Mesendoderm (in vitro differentiated cells): ENCODE measurements around the gene GARIN1A.

Experiments
- DNase-seq: peaks from one replicate; pipeline ENCODE4 v3.0.0; 2013
- H2AK5ac ChIP-seq: 2 replicates; pipeline ENCODE4 v1.6.1; 2013; ENCODE audit warnings: low read length, inconsistent platforms
- H2BK120ac ChIP-seq: 2 replicates; pipeline ENCODE4 v1.6.1; 2013; ENCODE audit warnings: low read depth, mild to moderate bottlenecking, low read length, moderate library complexity, mixed read lengths
- H2BK15ac ChIP-seq: replicated peaks from 2 replicates; pipeline ENCODE4 v1.6.1; 2013; ENCODE audit warnings: low read depth, mild to moderate bottlenecking, moderate library complexity
- H2BK5ac ChIP-seq: 2 replicates; pipeline ENCODE4 v1.6.1; 2013; ENCODE audit warnings: low read length, inconsistent platforms
- H3K18ac ChIP-seq: 2 replicates; pipeline ENCODE4 v1.6.1; 2013; ENCODE audit warnings: mild to moderate bottlenecking, low read length, mixed read lengths
- H3K23ac ChIP-seq: one replicate; pipeline ENCODE4 v1.6.1; 2013; ENCODE audit warnings: low read length
- H3K27ac ChIP-seq: 2 replicates; pipeline ENCODE4 v1.5.1; 2013; ENCODE audit warnings: low read depth, mild to moderate bottlenecking, inconsistent platforms, low read length, moderate library complexity
- H3K27me3 ChIP-seq: 2 replicates; pipeline ENCODE4 v1.6.1; 2013; ENCODE audit warnings: low read length, control low read depth, mild to moderate bottlenecking, inconsistent platforms; ENCODE audit not compliant: insufficient read depth, poor library complexity
- H3K36me3 ChIP-seq: 2 replicates; pipeline ENCODE4 v1.6.1; 2013; ENCODE audit warnings: low read length, inconsistent platforms; ENCODE audit not compliant: control insufficient read depth, insufficient read depth
- H3K4ac ChIP-seq: one replicate; pipeline ENCODE4 v1.6.1; 2013; ENCODE audit warnings: low read depth, mild to moderate bottlenecking, low read length, moderate library complexity
- H3K4me1 ChIP-seq: 2 replicates; pipeline ENCODE4 v1.6.1; 2013; ENCODE audit warnings: low read depth, low read length, inconsistent platforms; ENCODE audit not compliant: control insufficient read depth
- H3K4me2 ChIP-seq: 2 replicates; pipeline ENCODE4 v1.6.1; 2013; ENCODE audit warnings: low read length
- H3K4me3 ChIP-seq: 2 replicates; pipeline ENCODE4 v1.5.1; 2013; ENCODE audit warnings: mild to moderate bottlenecking, low read length
- H3K56ac ChIP-seq: one replicate; pipeline ENCODE4 v1.6.1; 2013; ENCODE audit warnings: low read length
- H3K79me1 ChIP-seq: 2 replicates; pipeline ENCODE4 v1.6.1; 2013; ENCODE audit warnings: low read length, inconsistent platforms
- H3K79me2 ChIP-seq: 2 replicates; pipeline ENCODE4 v1.6.1; 2013; ENCODE audit warnings: mild to moderate bottlenecking, low read length; ENCODE audit not compliant: control insufficient read depth, insufficient read depth
- H3K9ac ChIP-seq: 2 replicates; pipeline ENCODE4 v1.6.1; 2013; ENCODE audit warnings: low read length, inconsistent platforms
- H4K5ac ChIP-seq: one replicate; pipeline ENCODE4 v1.6.1; 2013; ENCODE audit warnings: low read length
- H4K8ac ChIP-seq: one replicate; pipeline ENCODE4 v1.6.1; 2013; ENCODE audit warnings: low read depth, mild to moderate bottlenecking, control low read depth, low read length, moderate library complexity
- WGBS: extraction: QIAGEN DNeasy Blood & Tissue Kit; methylation state at CpG from one replicate; pipeline ENCODE4 v1.1.7; 2013; ENCODE audit warnings: low lambda C conversion rate, missing lambda C conversion rate; ENCODE audit not compliant: insufficient coverage; ENCODE audit errors: extremely low coverage; 5-methylcytosine and 5-hydroxymethylcytosine counted together

Gene GARIN1A

DNA sequence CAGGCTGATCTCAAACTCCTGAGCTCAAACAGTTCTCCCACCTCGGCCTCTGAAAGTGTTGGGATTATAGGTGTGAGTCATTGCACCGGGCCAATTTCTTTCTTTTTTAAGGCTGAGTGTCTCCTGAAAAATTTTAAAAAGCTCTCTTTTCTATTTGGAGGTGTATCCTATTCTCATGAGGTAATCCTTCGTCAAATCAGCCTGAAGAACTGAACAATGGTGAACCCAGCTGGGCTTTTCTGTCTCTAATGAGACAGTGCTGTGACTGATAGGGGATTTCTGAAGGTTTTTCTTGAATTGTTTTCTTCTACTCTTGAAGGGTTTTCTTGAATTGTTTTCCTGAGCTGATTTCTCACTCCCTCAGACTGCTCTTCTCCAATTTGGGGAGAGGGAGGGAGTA lies 36.1 kb downstream of the GARIN1A start:
- H4K5ac ChIP-seq = no peak overlapping the region
- no peak overlapping the region for H3K4me3 ChIP-seq
- no peak overlapping the region for H3K4me2 ChIP-seq
- H2BK5ac ChIP-seq = no peak overlapping the region
- H3K23ac ChIP-seq = no peak overlapping the region
- H3K9ac ChIP-seq = no peak overlapping the region
- no peaks in the 10 kb centered on the region for H3K27me3 ChIP-seq
- no peak overlapping the region for H3K4ac ChIP-seq
- peak overlapping the region; percentile 80 for H3K27ac ChIP-seq
- no peaks in the 10 kb centered on the region for H3K36me3 ChIP-seq
- H3K79me2 ChIP-seq = no peaks in the 10 kb centered on the region
- DNase-seq = peak; percentile 60
- H4K8ac ChIP-seq = peak overlapping the region; percentile 28
- no peaks in the 10 kb centered on the region for H3K4me1 ChIP-seq
- H3K18ac ChIP-seq = no peak overlapping the region
- WGBS = no CpG with 5 or more reads among the region's 3 CpGs
- no peaks in the 10 kb centered on the region for H3K79me1 ChIP-seq
- H3K56ac ChIP-seq = no peak overlapping the region
- no peak overlapping the region for H2AK5ac ChIP-seq
- H2BK15ac ChIP-seq = no peak overlapping the region
- no peak overlapping the region for H2BK120ac ChIP-seq

GRCh38 chr7:128708824-128709223 lies 36.7 kb downstream of the GARIN1A start:
- no peaks in the 10 kb centered on the region for H3K4me1 ChIP-seq
- H4K5ac ChIP-seq = no peak overlapping the region
- no peak overlapping the region for H2BK120ac ChIP-seq
- H3K27me3 ChIP-seq = no peaks in the 10 kb centered on the region
- no peak overlapping the region for H3K23ac ChIP-seq
- no peak overlapping the region for H2BK15ac ChIP-seq
- no peaks in the 10 kb centered on the region for H3K36me3 ChIP-seq
- H3K56ac ChIP-seq = no peak overlapping the region
- H3K9ac ChIP-seq = no peak overlapping the region
- no peak overlapping the region for H4K8ac ChIP-seq
- WGBS = no CpG with 5 or more reads among the region's 3 CpGs
- H3K27ac ChIP-seq = no peak overlapping the region
- no peaks in the 10 kb centered on the region for H3K79me1 ChIP-seq
- H3K18ac ChIP-seq = no peak overlapping the region
- no peak overlapping the region for H2AK5ac ChIP-seq
- no peak overlapping the region for H2BK5ac ChIP-seq
- no peaks in the 10 kb centered on the region for H3K79me2 ChIP-seq
- no peak overlapping the region for H3K4ac ChIP-seq
- no peak overlapping the region for H3K4me3 ChIP-seq
- H3K4me2 ChIP-seq = no peak overlapping the region
- peak; percentile 40 for DNase-seq

DNA sequence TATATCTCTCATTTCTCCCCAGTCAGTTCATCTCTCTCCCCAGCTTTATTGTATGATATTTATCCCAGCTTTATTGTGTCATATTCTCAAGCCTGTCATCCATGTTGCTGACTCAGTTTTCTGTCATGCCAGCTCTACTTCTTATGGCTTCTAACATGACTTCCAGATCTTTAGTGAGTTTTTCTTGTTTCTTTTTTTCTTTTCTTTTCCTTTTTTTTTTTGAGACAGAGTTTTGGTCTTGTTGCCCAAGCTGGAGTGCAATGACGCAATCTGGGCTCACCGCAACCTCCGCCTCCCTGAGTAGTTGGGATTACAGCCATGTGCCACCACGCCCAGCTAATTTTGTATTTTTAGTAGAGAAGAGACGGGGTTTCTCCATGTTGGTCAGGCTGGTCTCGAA lies 38.4 kb downstream of the GARIN1A start:
- Histone ChIP-seq H3K27me3 (no peaks in the 10 kb centered on the region), H4K8ac (no peak overlapping the region), H2BK15ac (no peak overlapping the region), H3K18ac (no peak overlapping the region), H2BK120ac (no peak overlapping the region), H3K79me2 (no peaks in the 10 kb centered on the region), H2BK5ac (no peak overlapping the region), H3K27ac (no peak overlapping the region), H3K79me1 (no peaks in the 10 kb centered on the region), H3K4ac (no peak overlapping the region), H3K4me2 (no peak overlapping the region), H3K9ac (no peak overlapping the region), H4K5ac (no peak overlapping the region), H3K4me1 (no peaks in the 10 kb centered on the region), H3K56ac (no peak overlapping the region), H3K23ac (no peak overlapping the region), H3K36me3 (no peaks in the 10 kb centered on the region), H3K4me3 (no peak overlapping the region), H2AK5ac (no peak overlapping the region)
- WGBS = no CpG with 5 or more reads among the region's 6 CpGs
- DNase-seq = no peak

DNA sequence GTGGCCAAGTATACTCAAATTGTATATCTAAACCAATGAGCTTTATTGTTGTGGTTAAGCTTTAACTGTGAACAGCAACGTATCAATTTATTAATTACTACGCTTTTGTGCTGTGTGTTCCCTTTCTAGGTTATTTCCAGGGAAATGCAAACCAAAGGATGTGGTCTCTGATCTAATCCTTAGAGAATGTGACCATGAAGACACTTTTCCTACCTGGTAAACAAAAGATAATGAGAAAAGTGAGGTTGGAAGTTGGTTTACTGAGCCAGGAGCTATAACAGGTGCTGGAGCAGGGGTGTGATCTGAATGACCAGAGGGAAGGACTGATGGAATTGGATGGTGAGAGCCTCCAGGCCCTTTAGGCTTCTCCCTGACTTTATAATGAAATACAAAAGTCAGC lies 41.7 kb downstream of the GARIN1A start:
- Histone ChIP-seq H3K9ac (no peak overlapping the region), H3K4ac (no peak overlapping the region), H3K79me1 (no peaks in the 10 kb centered on the region), H3K4me2 (no peak overlapping the region), H2BK15ac (no peak overlapping the region), H3K4me1 (no peaks in the 10 kb centered on the region), H3K27ac (no peak overlapping the region), H3K56ac (no peak overlapping the region), H2AK5ac (no peak overlapping the region), H2BK120ac (no peak overlapping the region), H3K23ac (no peak overlapping the region), H4K5ac (no peak overlapping the region), H4K8ac (no peak overlapping the region), H3K27me3 (no peaks in the 10 kb centered on the region), H3K4me3 (no peak overlapping the region), H3K36me3 (no peaks in the 10 kb centered on the region), H2BK5ac (no peak overlapping the region), H3K79me2 (no peaks in the 10 kb centered on the region), H3K18ac (no peak overlapping the region)
- WGBS = no CpG with 5 or more reads among the region's 2 CpGs
- no peak for DNase-seq

- Histone ChIP-seq H3K4me2 (no peak overlapping the region), H3K4me3 (no peak overlapping the region), H3K23ac (no peak overlapping the region), H2AK5ac (no peak overlapping the region), H3K9ac (no peak overlapping the region), H2BK15ac (no peak overlapping the region), H3K27ac (no peak overlapping the region), H2BK5ac (no peak overlapping the region), H4K8ac (no peak overlapping the region), H3K56ac (no peak overlapping the region), H3K79me2 (no peaks in the 10 kb centered on the region), H3K27me3 (no peaks in the 10 kb centered on the region), H3K18ac (no peak overlapping the region), H3K79me1 (no peaks in the 10 kb centered on the region), H2BK120ac (no peak overlapping the region), H3K4ac (no peak overlapping the region), H3K4me1 (no peaks in the 10 kb centered on the region), H4K5ac (no peak overlapping the region), H3K36me3 (no peaks in the 10 kb centered on the region)
- DNase-seq = no peak
- no CpG with 5 or more reads among the region's 8 CpGs for whole genome bisulfite sequencing
Observed at GRCh38 chr7:128714701-128715495, 42.8 kb downstream of the GARIN1A start.
